WI38 (cell line): ENCODE results near the gene DEFB114.

Experiments used
- H3K4me3 ChIP-seq: 2 replicates; pipeline ENCODE4 v1.5.1; 2011; ENCODE audit warnings: low read depth, mild to moderate bottlenecking, control low read depth, low read length
- TF ChIP-seq, protein P1 (sequence below): IDR thresholded peaks from 2 replicates; pipeline ENCODE4 v1.5.1; 2012; ENCODE audit warnings: low read depth, mild to moderate bottlenecking, control low read depth, low read length

Gene DEFB114, protein sequence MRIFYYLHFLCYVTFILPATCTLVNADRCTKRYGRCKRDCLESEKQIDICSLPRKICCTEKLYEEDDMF

DNA sequence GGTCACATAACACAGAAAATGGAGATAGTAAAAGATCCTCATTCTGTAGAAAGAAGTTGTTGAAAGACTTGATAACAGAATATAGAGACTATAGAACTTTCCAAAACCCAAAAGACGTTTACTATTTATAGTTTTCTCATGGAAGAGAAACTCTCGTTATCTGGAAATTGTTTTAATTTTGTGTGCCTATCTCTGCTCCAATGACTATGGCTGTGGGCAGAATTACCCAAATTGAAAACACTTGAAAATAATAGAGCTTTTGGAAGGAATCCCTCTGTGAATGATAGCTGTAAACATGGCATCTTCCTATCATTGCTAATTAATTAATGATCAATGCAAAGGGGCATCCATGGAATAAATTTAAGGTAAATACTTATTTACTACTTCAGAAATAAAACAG, at the start of gene DEFB114:
DEFB114 (minus strand) TSS at position 101 of the 400 bp plus-strand sequence; CDS start at position 42, 59 bp downstream.
- TF ChIP-seq, protein P1, sequence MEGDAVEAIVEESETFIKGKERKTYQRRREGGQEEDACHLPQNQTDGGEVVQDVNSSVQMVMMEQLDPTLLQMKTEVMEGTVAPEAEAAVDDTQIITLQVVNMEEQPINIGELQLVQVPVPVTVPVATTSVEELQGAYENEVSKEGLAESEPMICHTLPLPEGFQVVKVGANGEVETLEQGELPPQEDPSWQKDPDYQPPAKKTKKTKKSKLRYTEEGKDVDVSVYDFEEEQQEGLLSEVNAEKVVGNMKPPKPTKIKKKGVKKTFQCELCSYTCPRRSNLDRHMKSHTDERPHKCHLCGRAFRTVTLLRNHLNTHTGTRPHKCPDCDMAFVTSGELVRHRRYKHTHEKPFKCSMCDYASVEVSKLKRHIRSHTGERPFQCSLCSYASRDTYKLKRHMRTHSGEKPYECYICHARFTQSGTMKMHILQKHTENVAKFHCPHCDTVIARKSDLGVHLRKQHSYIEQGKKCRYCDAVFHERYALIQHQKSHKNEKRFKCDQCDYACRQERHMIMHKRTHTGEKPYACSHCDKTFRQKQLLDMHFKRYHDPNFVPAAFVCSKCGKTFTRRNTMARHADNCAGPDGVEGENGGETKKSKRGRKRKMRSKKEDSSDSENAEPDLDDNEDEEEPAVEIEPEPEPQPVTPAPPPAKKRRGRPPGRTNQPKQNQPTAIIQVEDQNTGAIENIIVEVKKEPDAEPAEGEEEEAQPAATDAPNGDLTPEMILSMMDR = no peak
- no peak within 1 kb of the TSS for H3K4me3 ChIP-seq

DNA sequence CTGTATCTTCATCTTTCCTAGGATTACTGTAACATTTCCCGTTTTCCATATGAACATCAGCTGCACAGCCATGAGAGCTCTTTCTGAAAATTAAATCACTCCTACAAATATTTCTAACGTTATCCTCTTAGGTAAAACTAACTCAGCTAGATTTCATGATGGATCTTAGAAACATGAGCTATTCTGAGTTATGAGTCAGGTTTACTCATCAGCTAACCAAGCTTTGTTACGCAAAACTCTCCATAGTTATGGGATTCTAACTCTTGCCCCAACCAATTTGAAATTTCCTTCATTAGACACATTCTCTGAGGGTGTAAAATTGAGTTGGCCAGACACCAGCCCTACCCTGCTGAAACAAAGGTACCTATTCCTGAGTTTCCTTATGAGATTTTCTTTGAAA, 43.9 kb upstream of the DEFB114 start:
- no peak overlapping the region for H3K4me3 ChIP-seq
- TF ChIP-seq, protein P1 = no peak

DNA sequence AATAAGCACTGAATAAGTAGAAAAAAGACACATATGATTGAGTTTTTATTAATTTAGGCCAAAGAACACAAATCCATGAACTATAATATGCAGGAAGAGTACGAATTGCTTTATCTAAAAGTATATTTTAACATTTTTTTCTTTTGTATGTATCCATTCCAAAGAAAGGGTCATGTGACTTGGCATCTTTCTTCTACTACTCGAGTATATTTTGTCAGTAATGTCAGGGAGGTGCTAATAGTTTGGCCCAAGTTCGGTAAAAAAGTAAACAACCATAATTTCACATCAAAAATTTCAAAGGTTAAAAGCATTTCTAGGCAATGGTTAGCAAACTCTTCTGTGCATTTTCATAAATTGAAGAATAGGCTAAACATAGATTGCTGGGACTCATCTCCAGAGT, 39.2 kb upstream of the DEFB114 start:
- TF ChIP-seq, protein P1 = no peak
- no peak overlapping the region for H3K4me3 ChIP-seq

DNA sequence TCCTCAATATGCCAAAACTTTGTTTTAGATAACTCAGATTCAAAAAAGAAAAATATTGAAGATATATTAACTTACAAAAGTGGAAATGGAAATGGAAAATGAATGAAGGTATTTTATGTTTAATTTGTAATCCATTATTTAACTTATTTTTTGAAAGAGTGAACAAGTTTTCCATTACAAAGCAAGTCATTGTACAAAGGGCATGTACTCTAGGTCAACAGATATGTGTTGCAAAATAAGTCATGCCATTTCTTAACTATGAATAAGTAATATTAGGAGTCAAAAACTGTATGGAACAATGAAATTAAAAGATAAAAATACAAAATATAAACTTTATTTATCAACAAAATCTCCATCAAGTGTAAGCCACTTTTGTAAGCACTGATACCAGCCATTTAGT, 31.3 kb upstream of the DEFB114 start:
- TF ChIP-seq, protein P1 = no peak
- H3K4me3 ChIP-seq = no peak overlapping the region

DNA sequence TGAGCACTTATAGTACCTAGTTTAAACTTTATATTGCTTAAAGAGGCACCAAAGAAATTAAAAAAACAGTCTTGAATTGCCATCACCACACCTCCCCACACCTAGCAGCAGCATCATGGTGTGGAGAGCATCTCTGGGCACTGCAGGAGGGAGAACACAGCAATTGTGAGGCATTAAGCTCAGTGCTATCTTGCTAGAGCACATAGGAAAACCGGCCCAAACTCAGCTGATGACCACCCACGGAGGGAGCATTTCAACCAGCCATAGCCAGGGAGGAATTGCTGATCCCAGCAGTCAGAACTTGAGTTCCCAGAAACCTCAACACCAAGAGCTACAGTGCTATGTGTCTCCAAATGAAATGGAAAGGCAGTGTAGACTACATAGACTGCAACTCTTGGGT, 24.9 kb upstream of the DEFB114 start:
- H3K4me3 ChIP-seq = no peak overlapping the region
- TF ChIP-seq, protein P1 = no peak

DNA sequence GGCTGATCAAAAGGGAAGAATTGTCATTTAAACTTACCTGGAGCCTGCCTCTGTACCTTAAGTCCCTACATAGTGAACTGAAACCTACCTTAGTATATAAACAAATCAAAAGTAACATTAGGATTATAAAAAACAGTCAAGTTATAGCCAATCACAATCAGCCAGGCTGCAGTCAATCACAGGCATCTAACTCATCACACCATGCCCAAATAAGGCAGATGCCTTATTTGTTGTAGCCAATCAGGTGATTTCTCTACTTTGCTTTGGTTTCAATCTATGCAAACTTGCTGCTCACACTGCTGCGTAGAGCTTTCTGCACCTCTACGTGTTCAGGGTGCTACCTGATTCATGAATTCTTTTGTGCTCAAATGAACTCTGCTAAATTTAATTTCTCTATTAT, 23.8 kb upstream of the DEFB114 start:
- no peak overlapping the region for H3K4me3 ChIP-seq
- TF ChIP-seq, protein P1 = no peak

DNA sequence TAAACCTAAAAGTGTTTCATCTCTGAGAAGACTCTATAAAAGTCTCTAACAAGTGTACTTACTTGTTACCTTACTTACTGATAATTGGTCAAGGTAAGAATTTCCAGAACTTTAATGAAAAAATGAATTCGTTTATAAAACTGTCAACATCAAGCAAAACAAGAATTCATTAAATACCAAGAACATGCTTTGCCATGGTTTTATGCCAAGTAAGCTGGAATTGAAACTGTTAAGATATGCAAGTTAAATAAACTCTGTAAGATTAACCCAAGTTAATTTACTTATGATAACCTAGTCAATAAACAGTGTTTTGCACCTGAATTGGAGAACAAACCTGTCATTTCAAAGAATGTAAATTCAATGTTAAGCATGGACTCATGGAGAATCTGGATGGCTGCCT, 22.6 kb upstream of the DEFB114 start:
- TF ChIP-seq, protein P1 = no peak
- no peak overlapping the region for H3K4me3 ChIP-seq
